GM10248 (cell line): ENCODE results near the gene SAMD8.

Experiments used
- CTCF ChIA-PET: fragments of 300-600 bp; sonication (Branson Sonifier 250); formaldehyde crosslinking; extraction: SDS; loops from one replicate; lab custom pipeline; 2021; ENCODE audit warnings: antibody characterized with exemption; lab: Yijun Ruan, JAX
- POLR2A ChIA-PET: fragments of 350-650 bp; sonication (Branson Sonifier 250); formaldehyde crosslinking; extraction: SDS; loops from one replicate; lab custom pipeline; 2020; ENCODE audit warnings: antibody characterized with exemption; lab: Yijun Ruan, JAX
- DNase-seq: peaks from one replicate; pipeline ENCODE4 v3.0.0; 2012; ENCODE audit errors: extremely low spot score
- CTCF ChIP-seq: IDR thresholded peaks from 2 replicates; pipeline ENCODE4 v1.5.1; 2012; ENCODE audit warnings: mild to moderate bottlenecking, low read depth; ENCODE audit errors: extremely low read depth, missing control alignments, control extremely low read depth

SAMD8 gene

GRCh38 chr10:75067272-75067671 is 44.2 kb upstream of the SAMD8 start:
- no peak for TF ChIP-seq CTCF

GRCh38 chr10:75068523-75068922 is 42.9 kb upstream of the SAMD8 start:
- POLR2A ChIA-PET = no interaction called here
- no peak for TF ChIP-seq CTCF
- CTCF ChIA-PET = interaction anchor here (1.1 kb wide), 1 partner anchor 12 kb away, joined by 3 read pairs; no protein-coding TSS in a partner anchor
- DNase-seq = no peak

More at GRCh38 chr10:75067272-75067671, 44.2 kb upstream of the SAMD8 start:
- POLR2A ChIA-PET = no interaction called here
- CTCF ChIA-PET = interaction anchor here (1.2 to 1.3 kb wide), 2 partner anchors 8 to 20 kb away, joined by 3 to 4 read pairs; no protein-coding TSS in a partner anchor
- no peak for DNase-seq

- DNase-seq = no peak
- TF ChIP-seq CTCF = no peak
- ChIA-PET CTCF (interaction anchor here (1.0 to 1.4 kb wide), 5 partner anchors 13 to 794 kb away, joined by 3 to 4 read pairs (median 3); no protein-coding TSS in a partner anchor), POLR2A (no interaction called here)
These were observed 41.0 kb upstream of the SAMD8 start for GRCh38 chr10:75070476-75070875.

GRCh38 chr10:75070961-75071428 is 40.5 kb upstream of the SAMD8 start:
- ChIA-PET CTCF (interaction anchor here (1.0 to 1.4 kb wide), 4 partner anchors 13 to 30 kb away, joined by 3 to 4 read pairs (median 4); no protein-coding TSS in a partner anchor), POLR2A (no interaction called here)
- no peak for TF ChIP-seq CTCF
- DNase-seq = no peak

GRCh38 chr10:75071756-75072155 is 39.7 kb upstream of the SAMD8 start:
- DNase-seq = no peak
- TF ChIP-seq CTCF = no peak
- CTCF ChIA-PET = no interaction called here
- POLR2A ChIA-PET = no interaction called here

- TF ChIP-seq CTCF = no peak
- no peak for DNase-seq
- POLR2A ChIA-PET = no interaction called here
These were observed 38.7 kb upstream of the SAMD8 start for GRCh38 chr10:75072727-75073126.

More at GRCh38 chr10:75072727-75073126, 38.7 kb upstream of the SAMD8 start:
- CTCF ChIA-PET = no interaction called here
